ENCODE results near the gene HPGD.

HPGD gene

GRCh38 chr4:174461466-174462106, 60.7 kb downstream of the HPGD start:
- no peak for TF ChIP-seq CTCF (IDR thresholded peaks at IDR 0.05; ENCODE audit: low read depth, low read length)
- DNase-seq (ENCODE audit: low read depth in 2 of 2), result peak in 1 of 2 donors; percentile 18
- H3K4me3 ChIP-seq (replicated peaks in 1 of 2; ENCODE audit: low read depth in 2 of 2, low read length in 2 of 2), result no peak overlapping the region

GRCh38 chr4:174460684-174461083, 61.6 kb downstream of the HPGD start:
- peak; percentile 4 to 19 for DNase-seq (ENCODE audit: low read depth in 2 of 2)
- TF ChIP-seq CTCF (IDR thresholded peaks at IDR 0.05; ENCODE audit: low read depth, low read length), result no peak

GRCh38 chr4:174457468-174457867, 64.8 kb downstream of the HPGD start:
- no peak overlapping the region for H3K4me3 ChIP-seq (replicated peaks in 1 of 2; ENCODE audit: low read depth in 2 of 2, low read length in 2 of 2)
- no peak for TF ChIP-seq CTCF (IDR thresholded peaks at IDR 0.05; ENCODE audit: low read depth, low read length)
- DNase-seq (ENCODE audit: low read depth in 2 of 2), result no peak

More at GRCh38 chr4:174460684-174461083, 61.6 kb downstream of the HPGD start:
- no peak overlapping the region for H3K4me3 ChIP-seq (replicated peaks in 1 of 2; ENCODE audit: low read depth in 2 of 2, low read length in 2 of 2)

GRCh38 chr4:174454815-174455473, 67.3 kb downstream of the HPGD start:
- no peak overlapping the region for H3K4me3 ChIP-seq (replicated peaks in 1 of 2; ENCODE audit: low read depth in 2 of 2, low read length in 2 of 2)
- TF ChIP-seq CTCF (IDR thresholded peaks at IDR 0.05; ENCODE audit: low read depth, low read length), result no peak
- no peak for DNase-seq (ENCODE audit: low read depth in 2 of 2)

- DNase-seq (ENCODE audit: low read depth in 2 of 2), result no peak
- H3K4me3 ChIP-seq (replicated peaks in 1 of 2; ENCODE audit: low read depth in 2 of 2, low read length in 2 of 2), result no peak overlapping the region
- TF ChIP-seq CTCF (IDR thresholded peaks at IDR 0.05; ENCODE audit: low read depth, low read length), result no peak
These were observed 70.5 kb downstream of the HPGD start for GRCh38 chr4:174451718-174452296.

- no peak for TF ChIP-seq CTCF (IDR thresholded peaks at IDR 0.05; ENCODE audit: low read depth, low read length)
These were observed 71.5 kb downstream of the HPGD start for GRCh38 chr4:174450786-174451125.

More at GRCh38 chr4:174450786-174451125, 71.5 kb downstream of the HPGD start:
- DNase-seq (ENCODE audit: low read depth in 2 of 2), result no peak
- H3K4me3 ChIP-seq (replicated peaks in 1 of 2; ENCODE audit: low read depth in 2 of 2, low read length in 2 of 2), result no peak overlapping the region

All from cardiac fibroblast (primary cell).